ENCODE data around the gene FCHSD2.

FCHSD2 gene

GRCh38 chr11:73171436-73172161 is 29.5 kb upstream of the FCHSD2 start:
- DNase-seq = no peak

- no peak for DNase-seq
Observed at GRCh38 chr11:73170140-73170539, 28.0 kb upstream of the FCHSD2 start.

GRCh38 chr11:73168925-73169579 is 26.9 kb upstream of the FCHSD2 start:
- DNase-seq = no peak

GRCh38 chr11:73167363-73167954 is 25.3 kb upstream of the FCHSD2 start:
- DNase-seq = no peak

- DNase-seq = peak; percentile 76
Observed at GRCh38 chr11:73164803-73165540, 22.9 kb upstream of the FCHSD2 start.

- no peak for DNase-seq
Observed at GRCh38 chr11:73163638-73164174, 21.6 kb upstream of the FCHSD2 start.

GRCh38 chr11:73162196-73162740 is 20.1 kb upstream of the FCHSD2 start:
- no peak for DNase-seq

- no peak for DNase-seq
Observed at GRCh38 chr11:73160005-73160760, 18.1 kb upstream of the FCHSD2 start.

GRCh38 chr11:73159297-73159696 is 17.2 kb upstream of the FCHSD2 start:
- DNase-seq = no peak

GRCh38 chr11:73158356-73159051 is 16.4 kb upstream of the FCHSD2 start:
- no peak for DNase-seq

GRCh38 chr11:73157101-73158010 is 15.2 kb upstream of the FCHSD2 start:
- DNase-seq = peak; percentile 56

GRCh38 chr11:73156686-73157085 is 14.6 kb upstream of the FCHSD2 start:
- no peak for DNase-seq

- DNase-seq = no peak
Observed at GRCh38 chr11:73156114-73156513, 14.0 kb upstream of the FCHSD2 start.

- DNase-seq = no peak
Observed at GRCh38 chr11:73155102-73155501, 13.0 kb upstream of the FCHSD2 start.

GRCh38 chr11:73154178-73154577 is 12.1 kb upstream of the FCHSD2 start:
- peak; percentile 87 for DNase-seq

GRCh38 chr11:73152861-73153483 is 10.9 kb upstream of the FCHSD2 start:
- DNase-seq = no peak

GRCh38 chr11:73152086-73152853 is 10.2 kb upstream of the FCHSD2 start:
- DNase-seq = no peak

- DNase-seq = no peak
Observed at GRCh38 chr11:73151416-73151815, 9.3 kb upstream of the FCHSD2 start.

- DNase-seq = no peak
Observed at GRCh38 chr11:73149105-73149504, 7.0 kb upstream of the FCHSD2 start.

All from OCI-M1 (cell line).